Measurements from ENCODE around the gene CALM1. TPM values are rescaled to one million over a fixed set of nuclear protein-coding genes. Genes with fewer than 3 reads are reported as not detected.
A peak's percentile ranks its signal among the peaks of the same experiment; 100 is the strongest.

The CALM1 gene
- total RNA-seq, 2 donors from 2014 or later: 391 to 489 TPM

GRCh38 chr14:90405755-90406154 lies 8.9 kb downstream of the CALM1 start:
- Mint-ChIP-seq H3K27ac (peak overlapping the region; percentile 64), H3K4me1 (ENCODE audit: low read depth) (peaks cover 64% of the 10 kb centered on the region), H3K4me3 (no peak overlapping the region), H3K36me3 (ENCODE audit: insufficient read depth in 2 of 2) (peaks cover 20 to 47% of the 10 kb centered on the region in 2 donors), H3K9me3 (no peaks in the 10 kb centered on the region), H3K27me3 (ENCODE audit: low read depth) (no peaks in the 10 kb centered on the region)
- ATAC-seq (replicated peaks in 1 of 2) (peak in 1 of 2 donors; percentile 10), DNase-seq (no peak)

DNA sequence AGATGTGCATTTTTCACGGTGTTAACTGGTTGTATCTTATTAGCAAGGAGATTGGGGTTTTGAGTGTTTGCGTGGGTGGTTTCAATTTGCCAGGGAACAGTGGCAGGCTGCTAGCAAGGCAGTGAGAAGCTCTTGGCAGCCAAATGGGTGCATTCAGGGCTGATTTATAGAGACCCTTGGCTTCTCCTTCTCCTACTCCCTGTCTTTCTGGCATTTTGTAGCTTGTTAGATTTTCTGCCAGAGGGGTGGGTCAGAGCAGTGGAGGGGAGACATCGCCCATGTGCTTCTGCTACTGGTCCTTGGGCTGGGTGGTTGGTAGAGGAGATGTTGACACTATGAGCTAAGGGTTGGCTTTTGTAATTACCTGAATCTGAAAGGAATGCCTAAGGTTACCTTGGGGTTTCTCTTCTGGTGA lies 9.6 kb downstream of the CALM1 start:
- Mint-ChIP-seq H3K9me3 (no peaks in the 10 kb centered on the region), H3K4me1 (ENCODE audit: low read depth) (peaks cover 57% of the 10 kb centered on the region), H3K27me3 (ENCODE audit: low read depth) (no peaks in the 10 kb centered on the region), H3K4me3 (no peak overlapping the region), H3K36me3 (ENCODE audit: insufficient read depth in 2 of 2) (peaks cover 14 to 41% of the 10 kb centered on the region in 2 donors), H3K27ac (peak overlapping the region; percentile 64)
- no peak for DNase-seq
- peak in 1 of 2 donors; percentile 27 for ATAC-seq (replicated peaks in 1 of 2)

DNA sequence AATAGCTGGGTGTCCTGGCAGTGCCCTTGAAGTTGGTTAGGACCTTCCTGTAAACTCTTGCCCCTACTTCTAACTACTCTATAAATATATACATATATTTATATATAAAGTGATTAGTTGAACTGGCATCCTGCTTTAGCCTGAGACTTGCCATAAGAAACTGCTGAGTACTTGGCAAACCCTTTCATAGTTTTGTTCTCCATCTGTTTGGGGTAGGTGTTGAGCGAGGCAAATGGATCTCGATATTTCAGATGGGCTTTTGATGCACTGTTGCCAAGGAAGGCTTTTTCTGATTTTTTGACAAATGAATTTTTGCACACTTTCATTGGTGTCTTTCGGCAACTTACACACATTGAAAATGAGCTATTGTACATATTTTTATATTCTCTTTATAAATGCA lies 10.4 kb downstream of the CALM1 start:
- ATAC-seq (replicated peaks in 1 of 2) (no peak), DNase-seq (no peak)
- no peaks in the 10 kb centered on the region for H3K9me3 Mint-ChIP-seq
- H3K4me1 Mint-ChIP-seq (ENCODE audit: low read depth): peaks cover 49% of the 10 kb centered on the region
- no peak overlapping the region for H3K27ac Mint-ChIP-seq
- no peaks in the 10 kb centered on the region for H3K27me3 Mint-ChIP-seq (ENCODE audit: low read depth)
- H3K36me3 Mint-ChIP-seq (ENCODE audit: insufficient read depth in 2 of 2): peaks cover 11 to 33% of the 10 kb centered on the region in 2 donors
- no peak overlapping the region for H3K4me3 Mint-ChIP-seq

GRCh38 chr14:90408713-90409112 lies 11.9 kb downstream of the CALM1 start:
- H3K27ac Mint-ChIP-seq: peak overlapping the region; percentile 1
- H3K4me3 Mint-ChIP-seq: no peak overlapping the region
- peaks cover 34% of the 10 kb centered on the region for H3K4me1 Mint-ChIP-seq (ENCODE audit: low read depth)

GRCh38 chr14:90409209-90409730 lies 12.4 kb downstream of the CALM1 start:
- no peaks in the 10 kb centered on the region for H3K27me3 Mint-ChIP-seq (ENCODE audit: low read depth)
- no peaks in the 10 kb centered on the region for H3K9me3 Mint-ChIP-seq
- peak overlapping the region; percentile 19 for H3K27ac Mint-ChIP-seq
- H3K4me1 Mint-ChIP-seq (ENCODE audit: low read depth): peaks cover 30% of the 10 kb centered on the region
- no peak for DNase-seq
- ATAC-seq (replicated peaks in 1 of 2): no peak
- no peak overlapping the region for H3K4me3 Mint-ChIP-seq
- H3K36me3 Mint-ChIP-seq (ENCODE audit: insufficient read depth in 2 of 2): peaks cover 2 to 13% of the 10 kb centered on the region in 2 donors

More at GRCh38 chr14:90408713-90409112, 11.9 kb downstream of the CALM1 start:
- no peaks in the 10 kb centered on the region for H3K9me3 Mint-ChIP-seq
- peaks cover 5 to 18% of the 10 kb centered on the region in 2 donors for H3K36me3 Mint-ChIP-seq (ENCODE audit: insufficient read depth in 2 of 2)
- DNase-seq (no peak), ATAC-seq (replicated peaks in 1 of 2) (peak; percentile 14 to 16)
- H3K27me3 Mint-ChIP-seq (ENCODE audit: low read depth): no peaks in the 10 kb centered on the region

GRCh38 chr14:90412058-90412457 lies 15.2 kb downstream of the CALM1 start:
- no peaks in the 10 kb centered on the region for H3K9me3 Mint-ChIP-seq
- ATAC-seq (replicated peaks in 1 of 2) (no peak), DNase-seq (no peak)
- no peaks in the 10 kb centered on the region for H3K36me3 Mint-ChIP-seq (ENCODE audit: insufficient read depth in 2 of 2)
- H3K27me3 Mint-ChIP-seq (ENCODE audit: low read depth): no peaks in the 10 kb centered on the region
- peaks cover 15% of the 10 kb centered on the region for H3K4me1 Mint-ChIP-seq (ENCODE audit: low read depth)
- no peak overlapping the region for H3K4me3 Mint-ChIP-seq
- H3K27ac Mint-ChIP-seq: peak overlapping the region; percentile 84

- H3K27ac Mint-ChIP-seq: no peak overlapping the region
- H3K9me3 Mint-ChIP-seq: peaks cover 0 to 3% of the 10 kb centered on the region in 2 donors
- H3K36me3 Mint-ChIP-seq (ENCODE audit: insufficient read depth in 2 of 2): no peaks in the 10 kb centered on the region
- H3K27me3 Mint-ChIP-seq (ENCODE audit: low read depth): no peaks in the 10 kb centered on the region
- H3K4me1 Mint-ChIP-seq (ENCODE audit: low read depth): no peaks in the 10 kb centered on the region
- ATAC-seq (replicated peaks in 1 of 2): no peak
- H3K4me3 Mint-ChIP-seq: no peak overlapping the region
- no peak for DNase-seq
Measured at GRCh38 chr14:90416720-90417119, 19.9 kb downstream of the CALM1 start.

GRCh38 chr14:90418053-90418452 lies 21.2 kb downstream of the CALM1 start:
- no peaks in the 10 kb centered on the region for H3K4me1 Mint-ChIP-seq (ENCODE audit: low read depth)
- no peak overlapping the region for H3K27ac Mint-ChIP-seq
- DNase-seq: no peak
- H3K4me3 Mint-ChIP-seq: no peak overlapping the region
- H3K27me3 Mint-ChIP-seq (ENCODE audit: low read depth): no peaks in the 10 kb centered on the region
- H3K9me3 Mint-ChIP-seq: peaks cover 0 to 3% of the 10 kb centered on the region in 2 donors
- ATAC-seq (replicated peaks in 1 of 2): no peak
- H3K36me3 Mint-ChIP-seq (ENCODE audit: insufficient read depth in 2 of 2): no peaks in the 10 kb centered on the region

GRCh38 chr14:90419200-90419599 lies 22.4 kb downstream of the CALM1 start:
- ATAC-seq (replicated peaks in 1 of 2) (no peak), DNase-seq (no peak)
- H3K27me3 Mint-ChIP-seq (ENCODE audit: low read depth): no peaks in the 10 kb centered on the region
- H3K9me3 Mint-ChIP-seq: peaks cover 0 to 3% of the 10 kb centered on the region in 2 donors
- H3K4me3 Mint-ChIP-seq: no peak overlapping the region
- no peaks in the 10 kb centered on the region for H3K36me3 Mint-ChIP-seq (ENCODE audit: insufficient read depth in 2 of 2)
- no peak overlapping the region for H3K27ac Mint-ChIP-seq
- H3K4me1 Mint-ChIP-seq (ENCODE audit: low read depth): no peaks in the 10 kb centered on the region

GRCh38 chr14:90421001-90421631 lies 24.3 kb downstream of the CALM1 start:
- Mint-ChIP-seq H3K4me3 (no peak overlapping the region), H3K27ac (no peak overlapping the region), H3K9me3 (peaks cover 0 to 3% of the 10 kb centered on the region in 2 donors), H3K4me1 (ENCODE audit: low read depth) (no peaks in the 10 kb centered on the region), H3K27me3 (ENCODE audit: low read depth) (no peaks in the 10 kb centered on the region), H3K36me3 (ENCODE audit: insufficient read depth in 2 of 2) (no peaks in the 10 kb centered on the region)
- no peak for DNase-seq
- no peak for ATAC-seq (replicated peaks in 1 of 2)

- Mint-ChIP-seq H3K4me1 (ENCODE audit: low read depth) (no peaks in the 10 kb centered on the region), H3K9me3 (peaks cover 0 to 3% of the 10 kb centered on the region in 2 donors), H3K27me3 (ENCODE audit: low read depth) (no peaks in the 10 kb centered on the region), H3K36me3 (ENCODE audit: insufficient read depth in 2 of 2) (no peaks in the 10 kb centered on the region), H3K27ac (no peak overlapping the region), H3K4me3 (no peak overlapping the region)
- ATAC-seq (replicated peaks in 1 of 2): no peak
- DNase-seq: no peak
Measured at GRCh38 chr14:90421632-90422020, 24.8 kb downstream of the CALM1 start.

GRCh38 chr14:90423166-90423565 lies 26.3 kb downstream of the CALM1 start:
- DNase-seq (no peak), ATAC-seq (replicated peaks in 1 of 2) (no peak)
- Mint-ChIP-seq H3K9me3 (peaks cover 0 to 2% of the 10 kb centered on the region in 2 donors), H3K27ac (no peak overlapping the region), H3K4me1 (ENCODE audit: low read depth) (no peaks in the 10 kb centered on the region), H3K4me3 (no peak overlapping the region), H3K27me3 (ENCODE audit: low read depth) (no peaks in the 10 kb centered on the region), H3K36me3 (ENCODE audit: insufficient read depth in 2 of 2) (no peaks in the 10 kb centered on the region)

DNA sequence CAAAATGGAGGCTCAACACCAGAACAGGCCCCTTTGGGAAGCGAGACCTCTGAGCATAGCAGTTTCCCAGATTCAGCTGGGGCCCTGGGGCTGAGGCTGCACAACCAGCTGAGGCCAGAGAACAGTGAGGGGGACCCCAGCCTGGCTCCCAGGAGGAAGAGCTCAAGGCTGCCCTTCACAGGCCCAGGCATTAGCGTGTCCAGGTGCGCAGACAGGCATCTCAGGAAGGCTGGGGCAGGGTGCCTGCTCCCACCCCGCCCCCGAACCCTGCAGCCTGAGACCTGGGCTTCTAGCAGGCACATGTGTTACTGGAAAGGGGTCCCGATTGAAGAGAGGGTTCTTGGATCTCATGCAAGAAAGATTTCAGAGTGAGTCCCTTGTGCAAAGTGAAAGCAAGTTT lies 27.2 kb downstream of the CALM1 start:
- H3K4me3 Mint-ChIP-seq: no peak overlapping the region
- no peaks in the 10 kb centered on the region for H3K36me3 Mint-ChIP-seq (ENCODE audit: insufficient read depth in 2 of 2)
- H3K27ac Mint-ChIP-seq: no peak overlapping the region
- H3K9me3 Mint-ChIP-seq: no peaks in the 10 kb centered on the region
- no peak for DNase-seq
- ATAC-seq (replicated peaks in 1 of 2): no peak
- no peaks in the 10 kb centered on the region for H3K27me3 Mint-ChIP-seq (ENCODE audit: low read depth)
- H3K4me1 Mint-ChIP-seq (ENCODE audit: low read depth): no peaks in the 10 kb centered on the region

All from activated T-cell treated with anti-CD3 and anti-CD28 coated beads, Interleukin-2, amount 50 U/mL, for 72 hours (primary cell).